Ishikawa (cell line): ENCODE measurements around the gene NEO1.

Experiments
- CEBPB ChIP-seq: IDR thresholded peaks from 2 replicates; pipeline ENCODE4 v1.6.1; 2012
- CREB1 ChIP-seq: IDR thresholded peaks from 2 replicates; pipeline ENCODE4 v1.6.1; 2012; ENCODE audit warnings: low read depth
- EGR1 ChIP-seq: IDR thresholded peaks from 2 replicates; pipeline ENCODE4 v1.6.1; 2012
- EP300 ChIP-seq: IDR thresholded peaks from 2 replicates; pipeline ENCODE4 v1.6.1; 2012; ENCODE audit warnings: borderline replicate concordance
- FOXM1 ChIP-seq: IDR thresholded peaks from 2 replicates; pipeline ENCODE4 v1.6.1; 2012; ENCODE audit warnings: low read depth, borderline replicate concordance
- NFIC ChIP-seq: IDR thresholded peaks from 2 replicates; pipeline ENCODE4 v1.6.1; 2012
- RAD21 ChIP-seq: IDR thresholded peaks from 2 replicates; pipeline ENCODE4 v1.6.1; 2012; ENCODE audit warnings: low read depth
- TAF1 ChIP-seq: IDR thresholded peaks from 2 replicates; pipeline ENCODE4 v1.6.1; 2012; ENCODE audit warnings: low read depth, mild to moderate bottlenecking
- TCF12 ChIP-seq: IDR thresholded peaks from 2 replicates; pipeline ENCODE4 v1.6.1; 2012; ENCODE audit warnings: low read depth
- TEAD4 ChIP-seq: IDR thresholded peaks from 2 replicates; pipeline ENCODE4 v1.6.1; 2012
- USF1 ChIP-seq: IDR thresholded peaks from 2 replicates; pipeline ENCODE4 v1.6.1; 2012
- YY1 ChIP-seq: IDR thresholded peaks from 2 replicates; pipeline ENCODE4 v1.6.1; 2012; ENCODE audit warnings: low read depth
- ZBTB7A ChIP-seq: IDR thresholded peaks from 2 replicates; pipeline ENCODE4 v1.6.1; 2012; ENCODE audit warnings: low read depth
- TF ChIP-seq, protein P1 (sequence below): IDR thresholded peaks from 2 replicates; pipeline ENCODE4 v1.6.1; 2012
- TF ChIP-seq, protein P2 (sequence below): IDR thresholded peaks from 2 replicates; pipeline ENCODE4 v1.6.1; 2012; ENCODE audit warnings: low read depth, mild to moderate bottlenecking

The NEO1 gene

DNA sequence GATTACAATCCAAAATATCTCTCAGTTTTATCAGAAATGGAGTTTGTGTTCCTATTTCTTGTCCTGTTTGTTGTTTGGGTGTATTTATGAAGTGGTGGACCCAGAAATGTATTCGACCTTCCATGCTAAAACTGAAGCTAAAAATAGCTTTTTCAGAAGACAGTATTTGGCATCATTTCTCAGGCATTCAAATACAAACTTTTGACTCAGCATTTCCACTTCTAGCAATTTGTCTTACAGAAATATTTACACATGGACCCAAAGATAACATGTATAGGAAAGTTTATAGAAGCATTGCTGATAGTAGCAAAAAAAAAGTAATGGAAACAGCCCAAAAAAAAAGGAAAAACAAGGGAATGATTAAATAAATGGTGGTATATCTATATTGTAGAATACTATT is 160.2 kb downstream of the NEO1 start:
- TF ChIP-seq NFIC = no peak
- no peak for TF ChIP-seq CEBPB
- no peak for TF ChIP-seq TCF12
- TF ChIP-seq, protein P1, sequence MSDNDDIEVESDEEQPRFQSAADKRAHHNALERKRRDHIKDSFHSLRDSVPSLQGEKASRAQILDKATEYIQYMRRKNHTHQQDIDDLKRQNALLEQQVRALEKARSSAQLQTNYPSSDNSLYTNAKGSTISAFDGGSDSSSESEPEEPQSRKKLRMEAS = no peak
- TF ChIP-seq TEAD4 = no peak
- TF ChIP-seq TAF1 = no peak
- TF ChIP-seq, protein P2, sequence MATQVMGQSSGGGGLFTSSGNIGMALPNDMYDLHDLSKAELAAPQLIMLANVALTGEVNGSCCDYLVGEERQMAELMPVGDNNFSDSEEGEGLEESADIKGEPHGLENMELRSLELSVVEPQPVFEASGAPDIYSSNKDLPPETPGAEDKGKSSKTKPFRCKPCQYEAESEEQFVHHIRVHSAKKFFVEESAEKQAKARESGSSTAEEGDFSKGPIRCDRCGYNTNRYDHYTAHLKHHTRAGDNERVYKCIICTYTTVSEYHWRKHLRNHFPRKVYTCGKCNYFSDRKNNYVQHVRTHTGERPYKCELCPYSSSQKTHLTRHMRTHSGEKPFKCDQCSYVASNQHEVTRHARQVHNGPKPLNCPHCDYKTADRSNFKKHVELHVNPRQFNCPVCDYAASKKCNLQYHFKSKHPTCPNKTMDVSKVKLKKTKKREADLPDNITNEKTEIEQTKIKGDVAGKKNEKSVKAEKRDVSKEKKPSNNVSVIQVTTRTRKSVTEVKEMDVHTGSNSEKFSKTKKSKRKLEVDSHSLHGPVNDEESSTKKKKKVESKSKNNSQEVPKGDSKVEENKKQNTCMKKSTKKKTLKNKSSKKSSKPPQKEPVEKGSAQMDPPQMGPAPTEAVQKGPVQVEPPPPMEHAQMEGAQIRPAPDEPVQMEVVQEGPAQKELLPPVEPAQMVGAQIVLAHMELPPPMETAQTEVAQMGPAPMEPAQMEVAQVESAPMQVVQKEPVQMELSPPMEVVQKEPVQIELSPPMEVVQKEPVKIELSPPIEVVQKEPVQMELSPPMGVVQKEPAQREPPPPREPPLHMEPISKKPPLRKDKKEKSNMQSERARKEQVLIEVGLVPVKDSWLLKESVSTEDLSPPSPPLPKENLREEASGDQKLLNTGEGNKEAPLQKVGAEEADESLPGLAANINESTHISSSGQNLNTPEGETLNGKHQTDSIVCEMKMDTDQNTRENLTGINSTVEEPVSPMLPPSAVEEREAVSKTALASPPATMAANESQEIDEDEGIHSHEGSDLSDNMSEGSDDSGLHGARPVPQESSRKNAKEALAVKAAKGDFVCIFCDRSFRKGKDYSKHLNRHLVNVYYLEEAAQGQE = no peak
- TF ChIP-seq ZBTB7A = no peak
- no peak for TF ChIP-seq RAD21
- no peak for TF ChIP-seq EP300
- TF ChIP-seq USF1 = no peak
- TF ChIP-seq FOXM1 = no peak
- no peak for TF ChIP-seq YY1
- TF ChIP-seq CREB1 = no peak
- no peak for TF ChIP-seq EGR1

- TF ChIP-seq NFIC (no peak), TEAD4 (no peak), TCF12 (no peak), FOXM1 (no peak), USF1 (no peak), CREB1 (no peak), ZBTB7A (no peak), EP300 (no peak), YY1 (no peak), RAD21 (no peak), CEBPB (no peak), EGR1 (no peak), TAF1 (no peak)
- TF ChIP-seq, protein P2 = no peak
- TF ChIP-seq, protein P1 = no peak
Measured at GRCh38 chr15:73225358-73226015, 173.2 kb downstream of the NEO1 start.

DNA sequence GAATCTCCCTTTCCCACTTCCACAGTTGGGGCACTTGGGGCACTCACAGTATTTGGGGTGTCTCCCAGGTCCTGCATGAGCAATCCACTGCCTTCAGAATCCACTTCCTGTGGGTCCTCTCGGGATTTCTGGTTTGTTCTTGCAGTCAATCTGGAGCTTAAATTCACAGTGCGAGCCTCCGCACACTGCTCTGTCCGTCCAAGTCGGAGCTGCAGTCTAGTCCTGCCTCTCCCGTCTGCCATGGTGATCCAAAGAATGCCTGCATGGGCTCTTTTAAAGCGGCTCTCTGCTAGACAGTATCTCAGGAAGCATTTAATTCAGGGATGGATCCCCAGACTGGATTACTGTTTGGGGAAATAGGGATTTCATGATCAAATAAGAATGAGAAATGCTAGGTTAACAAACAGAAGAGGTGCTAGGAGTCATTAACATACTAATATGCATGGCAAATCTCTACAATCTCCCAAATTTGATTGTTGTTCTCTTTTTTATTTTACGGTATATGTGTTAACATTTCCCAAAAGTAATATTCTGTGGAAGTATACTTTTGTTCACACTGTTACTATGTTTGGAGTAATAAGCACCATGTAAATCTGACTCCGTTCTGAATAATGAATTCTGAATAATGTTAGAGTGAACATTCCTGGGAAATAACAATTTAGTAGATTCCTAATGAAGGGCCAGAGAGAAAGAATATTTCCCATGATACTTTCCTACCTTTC is 174.0 kb downstream of the NEO1 start:
- no peak for TF ChIP-seq CREB1
- TF ChIP-seq TEAD4 = no peak
- TF ChIP-seq EP300 = no peak
- no peak for TF ChIP-seq YY1
- TF ChIP-seq FOXM1 = no peak
- TF ChIP-seq NFIC = no peak
- TF ChIP-seq ZBTB7A = no peak
- no peak for TF ChIP-seq EGR1
- TF ChIP-seq, protein P2 = no peak
- TF ChIP-seq, protein P1 = no peak
- TF ChIP-seq RAD21 = no peak
- no peak for TF ChIP-seq TAF1
- no peak for TF ChIP-seq TCF12
- no peak for TF ChIP-seq USF1
